ENCODE data around the gene STING1.

GRCh38 chr5:139513852-139514485 is 31.4 kb upstream of the STING1 start:
- TF ChIP-seq CTCF (conservative IDR thresholded peaks at IDR 0.05; ENCODE audit: low read length) (no peak), EZH2phosphoT487 (IDR thresholded peaks at IDR 0.05; ENCODE audit: borderline replicate concordance) (no peak)
